Stimulated activated CD4-positive, alpha-beta T cell treated with anti-CD3 and anti-CD28 coated beads, Interleukin-12 subunit alpha, Interleukin-12 subunit beta, amount 100 ng/mL, for 4 hours (primary cell): Measurements from ENCODE around the gene RDH14.

Experiments
- DNase-seq: peaks from one replicate; pipeline ENCODE4 v3.0.0-alpha.2; 2020

RDH14 gene

DNA sequence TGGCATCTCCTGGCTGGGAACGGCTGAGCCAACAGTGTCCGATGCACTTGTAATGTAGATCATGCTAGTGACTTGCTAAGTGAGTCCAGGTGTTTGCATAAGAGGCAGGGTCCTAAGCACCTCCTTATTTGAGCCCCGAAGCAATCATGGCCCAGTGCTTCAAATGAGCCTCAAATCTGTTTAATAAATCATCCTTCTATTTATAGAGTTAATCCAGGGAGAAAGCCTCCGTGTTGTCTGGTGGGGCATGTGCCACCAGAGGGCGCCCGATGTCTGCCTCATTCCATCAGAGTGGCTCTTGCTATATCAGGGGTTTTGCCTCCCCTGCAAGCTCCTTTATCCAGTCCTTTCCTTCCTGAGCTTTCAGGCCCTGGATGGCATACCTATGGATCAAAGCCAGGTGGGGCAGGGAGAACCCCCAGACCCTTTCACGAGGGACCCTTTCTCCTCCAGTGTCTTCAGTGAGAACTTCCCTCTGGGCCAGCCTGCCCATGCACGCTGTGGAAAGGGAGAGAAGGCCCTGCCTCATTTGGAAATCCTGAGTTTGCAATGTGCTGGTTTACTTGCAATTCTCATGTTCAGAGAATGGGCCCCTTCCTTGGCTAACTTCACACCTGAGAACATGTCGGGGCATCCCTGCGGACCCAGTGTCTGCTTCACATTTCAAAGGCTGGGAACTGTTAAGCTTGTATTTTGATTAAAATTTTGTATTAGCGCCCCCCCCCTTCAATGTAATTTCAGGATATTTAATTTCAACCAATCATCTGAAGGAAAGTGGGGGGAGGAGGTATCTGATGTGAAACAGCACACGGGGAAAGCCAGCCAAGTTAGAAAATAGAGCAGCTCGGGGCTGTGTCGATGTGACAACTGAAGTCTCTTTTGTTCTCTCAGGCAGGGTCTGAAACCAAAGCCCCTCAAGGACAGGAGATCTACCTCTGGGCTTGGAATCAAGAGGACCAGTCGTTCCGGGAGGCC, 39.7 kb downstream of the RDH14 start:
- DNase-seq = peak; percentile 74

DNA sequence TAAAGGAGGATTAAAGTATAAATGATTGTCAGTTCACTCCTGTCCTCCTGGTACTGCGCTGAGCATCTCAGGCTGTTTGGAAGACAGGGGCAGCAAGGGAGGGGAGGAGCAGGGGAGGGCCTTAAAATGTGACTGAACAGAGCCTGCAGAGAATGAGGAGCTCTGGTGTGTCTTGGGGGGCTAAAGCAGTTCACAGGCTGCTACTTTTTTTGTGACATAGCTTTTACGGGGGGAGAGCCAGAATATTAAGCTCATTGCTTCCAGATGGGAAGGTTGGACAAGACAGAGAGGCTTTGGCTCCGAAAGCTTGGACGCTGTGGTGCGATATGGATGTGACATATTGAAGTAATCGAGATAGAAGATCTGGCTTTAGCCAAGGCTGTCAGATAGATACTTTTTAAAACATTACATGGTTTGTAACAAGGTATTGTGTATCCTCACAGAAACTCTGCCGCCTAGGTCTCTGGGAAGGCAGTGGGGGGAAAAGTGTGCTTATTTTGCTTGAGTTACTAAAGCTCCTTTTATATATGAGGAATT, 40.5 kb downstream of the RDH14 start:
- no peak for DNase-seq

DNA sequence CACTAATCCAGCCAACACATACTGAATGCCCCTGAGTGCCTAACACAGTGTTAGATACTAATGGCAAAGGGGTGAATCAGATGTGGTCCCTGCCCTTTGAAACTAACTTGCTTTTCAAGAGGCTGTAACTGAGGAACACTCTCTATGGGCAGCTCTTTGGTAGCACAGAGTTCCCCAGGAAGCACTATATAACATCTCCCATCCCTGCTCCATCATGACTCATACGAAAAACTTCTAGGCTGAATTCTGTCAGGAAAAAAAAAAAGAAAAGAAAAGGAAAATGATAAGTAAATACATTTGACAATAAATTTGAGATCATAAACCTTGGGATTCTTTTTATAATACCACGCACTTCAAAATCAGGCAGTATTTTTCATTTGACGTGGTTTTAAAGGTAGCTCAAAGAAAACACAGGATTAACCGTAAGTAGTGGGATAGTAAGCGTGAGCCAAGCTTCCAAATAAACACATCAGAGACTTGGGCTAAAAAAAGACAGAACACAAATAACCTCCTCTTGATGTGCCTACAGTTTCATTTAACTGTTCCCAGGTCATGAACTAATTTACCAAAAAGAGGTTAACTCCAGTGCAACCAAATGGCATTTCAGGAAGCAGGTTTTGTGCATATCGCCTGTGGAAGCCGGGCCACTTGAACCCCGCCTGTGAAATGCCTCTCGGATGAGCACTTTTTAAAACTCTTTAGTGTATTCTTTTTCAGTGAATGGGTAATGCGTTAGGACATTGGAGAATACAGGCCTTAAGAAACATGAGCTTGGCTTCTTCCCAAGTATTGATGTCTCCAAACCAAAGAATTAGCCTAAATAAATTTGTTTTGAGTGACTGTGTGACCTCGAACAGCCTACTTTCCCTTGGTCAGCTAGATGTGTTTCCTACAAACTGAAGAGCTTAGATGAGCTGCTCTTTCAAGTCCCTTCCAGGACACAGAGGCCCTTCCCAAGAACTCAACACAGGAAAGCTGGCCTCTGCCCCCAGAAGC, 42.0 kb downstream of the RDH14 start:
- DNase-seq = no peak

DNA sequence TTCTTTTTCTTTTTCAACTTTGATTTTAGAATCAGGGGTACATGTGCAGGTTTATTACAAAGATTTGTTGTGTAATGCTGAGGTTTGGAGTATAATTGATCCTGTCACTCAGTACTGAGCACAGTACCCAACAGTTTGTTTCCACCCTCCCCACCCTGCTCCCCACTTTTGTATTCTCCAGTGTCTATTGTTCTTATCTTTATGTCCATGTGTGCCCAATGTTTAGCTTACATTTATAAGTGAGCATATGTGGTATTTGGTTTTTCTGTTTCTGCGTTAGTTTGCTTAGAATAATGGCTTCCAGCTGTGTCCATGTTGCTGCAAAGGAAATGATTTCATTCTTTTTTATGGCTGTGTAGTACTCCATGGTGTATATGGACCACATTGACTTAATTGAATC, 43.1 kb downstream of the RDH14 start:
- no peak for DNase-seq

DNA sequence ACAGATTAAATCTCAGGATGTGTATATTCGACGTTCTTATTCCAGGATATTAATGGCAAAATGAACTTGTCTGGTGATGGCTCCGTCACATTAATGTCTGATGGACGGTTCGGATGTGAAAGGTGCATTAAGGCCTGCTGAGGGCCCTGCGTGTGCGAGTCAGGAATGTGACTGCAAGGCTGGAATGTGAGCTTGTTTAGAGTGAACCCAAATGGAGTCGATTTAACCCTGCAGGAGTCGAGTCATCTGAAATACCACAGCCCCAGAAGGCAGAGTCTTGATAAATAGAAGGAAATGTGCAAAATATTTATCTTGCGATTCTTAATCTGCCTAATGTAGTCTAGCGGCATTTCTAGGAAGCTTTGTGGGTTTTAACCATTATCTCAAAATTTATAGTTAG, 44.3 kb downstream of the RDH14 start:
- no peak for DNase-seq

DNA sequence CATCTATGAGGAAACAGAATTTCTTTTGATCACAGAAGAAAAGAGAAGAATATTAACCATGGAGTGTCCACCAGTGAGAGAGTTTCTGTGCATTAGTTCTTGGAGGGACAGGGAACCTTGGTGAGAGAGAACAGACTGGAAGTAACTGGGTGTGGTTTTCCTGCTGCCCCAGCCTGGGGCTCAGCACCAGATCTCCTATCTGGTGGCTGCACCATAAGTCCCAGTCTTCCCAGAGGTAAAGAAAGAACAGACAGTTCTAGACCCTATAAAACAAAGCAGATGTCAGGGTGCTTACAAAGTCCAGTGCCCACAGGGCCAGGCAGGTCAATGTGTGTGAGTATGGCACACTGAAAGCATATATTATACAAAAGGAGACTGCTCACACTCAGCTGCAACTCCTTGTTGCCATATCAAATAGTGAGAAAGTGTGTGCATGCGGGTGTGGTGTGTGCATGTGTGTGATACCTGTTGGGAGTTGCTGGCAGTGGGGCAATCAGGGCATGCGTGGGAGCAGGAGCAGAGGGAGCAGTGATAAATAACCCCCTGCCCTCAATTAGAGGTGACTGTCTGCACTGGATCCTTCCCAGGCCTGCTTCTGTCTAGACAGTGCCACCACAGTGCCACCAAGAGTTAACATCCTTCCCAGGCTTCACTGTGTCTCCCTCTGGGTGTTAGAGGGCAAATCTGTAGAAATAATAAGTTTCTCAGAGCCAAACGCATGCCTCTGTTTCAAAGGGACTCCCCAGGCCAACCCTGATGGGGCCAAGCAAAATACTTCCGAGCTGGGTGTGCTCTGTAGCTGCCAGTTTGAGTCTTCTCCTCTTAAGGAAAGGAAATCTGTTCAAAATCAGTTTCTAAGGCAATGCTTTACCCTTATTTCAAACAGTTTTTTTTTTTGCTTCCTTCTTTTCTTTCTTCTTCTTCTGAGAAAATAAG, 45.7 kb downstream of the RDH14 start:
- DNase-seq = no peak

DNA sequence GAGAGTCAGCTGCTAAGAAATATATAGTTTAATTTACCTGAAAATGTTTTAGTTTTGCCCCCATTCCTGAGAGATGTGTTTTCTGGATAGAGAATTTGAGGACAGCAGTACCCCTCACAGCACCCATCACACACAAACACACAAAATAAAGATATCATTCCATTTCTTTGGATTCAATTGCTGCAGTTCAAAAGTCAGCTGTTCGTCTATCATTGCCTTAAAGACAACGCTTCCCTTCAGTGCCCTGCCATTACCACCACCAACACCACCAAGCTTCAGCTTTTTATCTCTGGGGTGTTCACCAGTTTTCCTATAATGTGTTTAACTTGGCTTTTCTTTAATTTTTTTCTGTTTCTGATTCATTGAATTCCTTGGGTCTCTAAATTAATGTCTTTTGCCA, 49.7 kb downstream of the RDH14 start:
- no peak for DNase-seq

DNA sequence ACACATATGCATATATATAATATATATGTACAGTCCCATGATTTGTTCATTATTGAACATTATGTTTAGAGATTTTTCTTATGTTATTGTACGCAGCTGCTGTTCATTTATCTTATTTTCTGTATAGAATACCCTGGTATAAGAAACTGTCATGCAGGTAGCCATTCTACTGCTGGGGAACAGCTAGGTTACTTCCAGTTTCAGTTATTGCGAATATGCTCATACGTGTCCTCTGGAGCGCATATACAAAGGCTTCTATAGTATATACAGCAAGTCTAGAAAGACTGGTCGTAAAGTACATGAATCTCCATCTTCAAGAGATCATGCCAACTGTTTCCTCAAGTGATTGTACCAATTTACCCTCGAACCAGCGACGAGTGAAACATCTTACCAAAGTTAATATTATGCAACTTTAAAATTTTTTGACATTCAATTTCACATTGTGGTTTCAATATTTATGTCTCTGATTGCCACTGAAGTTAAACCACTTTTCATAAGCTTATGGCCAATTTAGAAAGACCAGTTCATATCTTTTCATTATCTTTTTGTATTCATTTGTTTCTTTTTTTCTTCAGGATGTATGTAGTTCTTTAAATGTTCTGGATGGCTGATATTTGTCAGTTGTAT, 53.5 kb downstream of the RDH14 start:
- no peak for DNase-seq

DNA sequence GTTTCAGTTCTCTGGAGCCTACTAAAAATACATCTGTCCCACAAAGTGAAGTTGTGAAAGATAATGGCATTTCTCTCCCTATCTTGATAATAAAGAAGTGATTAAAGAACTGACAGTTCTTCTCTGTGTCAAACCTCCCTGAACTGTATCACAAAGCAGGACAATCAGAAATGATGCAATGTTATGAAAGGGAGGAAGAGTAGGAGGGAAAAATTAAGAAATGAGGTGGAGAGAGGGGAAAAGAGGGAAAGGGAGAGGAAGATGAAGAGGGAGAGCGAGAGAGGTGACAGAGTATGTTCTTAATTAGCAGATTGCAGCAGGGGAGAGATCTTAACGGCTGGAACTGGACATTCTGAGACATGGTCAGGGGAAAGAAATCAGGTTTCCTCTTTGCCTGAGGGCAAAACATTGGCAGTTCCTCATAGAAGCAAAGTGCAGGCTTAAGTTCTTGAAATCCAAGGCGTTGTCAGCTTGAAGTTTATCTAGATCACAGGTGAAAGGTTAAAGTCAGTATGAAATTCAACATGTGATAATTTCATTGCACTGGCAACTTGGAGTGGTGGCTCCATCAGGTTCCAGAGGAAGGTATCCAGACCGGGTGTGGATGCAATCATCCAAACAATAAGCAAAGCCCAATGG, 54.6 kb downstream of the RDH14 start:
- DNase-seq = no peak
